ENCODE measurements around the gene PACRG. TPM values are rescaled to one million over a fixed set of nuclear protein-coding genes. Genes with fewer than 3 reads are reported as not detected.

PACRG gene
- total and polyA plus RNA-seq, 4 donors = 0.47 to 3.8 (median 2.4) TPM

- TF ChIP-seq ZBTB33 (IDR thresholded peaks at IDR 0.05) = no peak
- no peak for TF ChIP-seq SP1 (IDR thresholded peaks at IDR 0.05)
- no peak for TF ChIP-seq JUND (IDR thresholded peaks at IDR 0.05)
- no peak for TF ChIP-seq YY1 (IDR thresholded peaks at IDR 0.05)
- TF ChIP-seq RXRA (IDR thresholded peaks at IDR 0.05) = no peak
- no peak for TF ChIP-seq NR2F2 (IDR thresholded peaks at IDR 0.05)
- TF ChIP-seq MAX (IDR thresholded peaks at IDR 0.05) = no peak
- TF ChIP-seq FOXA2 (IDR thresholded peaks at IDR 0.05) = no peak
- TF ChIP-seq HNF4A (conservative IDR thresholded peaks at IDR 0.05) = no peak
These were observed 534.3 kb downstream of the PACRG start (continued) for GRCh38 chr6:163262080-163262479.

- Histone ChIP-seq H3K9me3 (ENCODE audit: control insufficient read depth in 4 of 4, low read length in 3 of 4) (no peaks in the 10 kb centered on the region), H3K27ac (ENCODE audit: low read depth in 1 of 2, low read length in 2 of 2) (no peak overlapping the region), H3K9ac (ENCODE audit: low read depth in 1 of 2, low read length in 2 of 2) (no peak overlapping the region), H3K4me3 (ENCODE audit: low read depth in 1 of 3, low read length in 3 of 3) (no peak overlapping the region), H3K36me3 (ENCODE audit: control insufficient read depth in 4 of 4, insufficient read depth in 3 of 4, low read depth in 1 of 4, low read length in 3 of 4) (no peaks in the 10 kb centered on the region), H3K27me3 (ENCODE audit: control insufficient read depth in 4 of 4, insufficient read depth in 4 of 4, low read length in 3 of 4) (no peaks in the 10 kb centered on the region), H3K4me1 (ENCODE audit: control insufficient read depth in 4 of 4, insufficient read depth in 4 of 4, low read length in 3 of 4) (peaks cover 0 to 15% (median 8%) of the 10 kb centered on the region in 4 donors)
- DNase-seq (ENCODE audit: low spot score) = no peak
- no peak for TF ChIP-seq RXRA (IDR thresholded peaks at IDR 0.05)
- TF ChIP-seq RAD21 (IDR thresholded peaks at IDR 0.05) = no peak
- no peak for TF ChIP-seq NR2F2 (IDR thresholded peaks at IDR 0.05)
- TF ChIP-seq REST (IDR thresholded peaks at IDR 0.05) = no peak
- TF ChIP-seq ZBTB33 (IDR thresholded peaks at IDR 0.05) = no peak
- no peak for TF ChIP-seq MAX (IDR thresholded peaks at IDR 0.05)
- no peak for TF ChIP-seq YY1 (IDR thresholded peaks at IDR 0.05)
- TF ChIP-seq TAF1 (conservative IDR thresholded peaks at IDR 0.05) = no peak
- TF ChIP-seq FOXA2 (IDR thresholded peaks at IDR 0.05) = no peak
- TF ChIP-seq CTCF (IDR thresholded peaks at IDR 0.05; ENCODE audit: low read depth, low read length, missing input control) = no peak
- no peak for TF ChIP-seq HNF4G (IDR thresholded peaks at IDR 0.05)
- no peak for TF ChIP-seq EGR1 (IDR thresholded peaks at IDR 0.05; ENCODE audit: low read depth in 2 of 2)
- TF ChIP-seq JUND (IDR thresholded peaks at IDR 0.05) = no peak
- TF ChIP-seq GABPA (IDR thresholded peaks at IDR 0.05 in 1 of 2, conservative IDR thresholded peaks at IDR 0.05 in 1 of 2) = no peak
- TF ChIP-seq HNF4A (conservative IDR thresholded peaks at IDR 0.05) = no peak
- TF ChIP-seq FOXA1 (IDR thresholded peaks at IDR 0.05) = no peak
- no peak for TF ChIP-seq SP1 (IDR thresholded peaks at IDR 0.05)
- no peak for TF ChIP-seq ATF3 (IDR thresholded peaks at IDR 0.05)
- 94% methylated on average over 8 of the region's 8 CpGs for WGBS
These were observed 535.4 kb downstream of the PACRG start for GRCh38 chr6:163263196-163263595.
